GM12892 (cell line): ENCODE measurements around the gene VEGFD.

ENCODE experiments used
- DNase-seq: peaks from one replicate; pipeline ENCODE4 v3.0.0; 2011; ENCODE audit not compliant: insufficient read length
- FAIRE-seq: peaks from 2 replicates; lab custom pipeline; 2011; peaks lifted over from hg19 to GRCh38; lab: Jason Lieb, UNC
- POLR2A ChIP-seq: IDR thresholded peaks from 2 replicates; pipeline ENCODE4 v1.6.1; 2011; ENCODE audit warnings: low read depth, low read length, control low read depth
- POLR2AphosphoS5 ChIP-seq: IDR thresholded peaks from 2 replicates; pipeline ENCODE4 v1.6.1; 2011; ENCODE audit warnings: low read depth, low read length, control low read depth
- TAF1 ChIP-seq: IDR thresholded peaks from 2 replicates; pipeline ENCODE4 v1.6.1; 2011; ENCODE audit warnings: low read depth, mild to moderate bottlenecking, control low read depth, low read length, borderline replicate concordance

Gene VEGFD

DNA sequence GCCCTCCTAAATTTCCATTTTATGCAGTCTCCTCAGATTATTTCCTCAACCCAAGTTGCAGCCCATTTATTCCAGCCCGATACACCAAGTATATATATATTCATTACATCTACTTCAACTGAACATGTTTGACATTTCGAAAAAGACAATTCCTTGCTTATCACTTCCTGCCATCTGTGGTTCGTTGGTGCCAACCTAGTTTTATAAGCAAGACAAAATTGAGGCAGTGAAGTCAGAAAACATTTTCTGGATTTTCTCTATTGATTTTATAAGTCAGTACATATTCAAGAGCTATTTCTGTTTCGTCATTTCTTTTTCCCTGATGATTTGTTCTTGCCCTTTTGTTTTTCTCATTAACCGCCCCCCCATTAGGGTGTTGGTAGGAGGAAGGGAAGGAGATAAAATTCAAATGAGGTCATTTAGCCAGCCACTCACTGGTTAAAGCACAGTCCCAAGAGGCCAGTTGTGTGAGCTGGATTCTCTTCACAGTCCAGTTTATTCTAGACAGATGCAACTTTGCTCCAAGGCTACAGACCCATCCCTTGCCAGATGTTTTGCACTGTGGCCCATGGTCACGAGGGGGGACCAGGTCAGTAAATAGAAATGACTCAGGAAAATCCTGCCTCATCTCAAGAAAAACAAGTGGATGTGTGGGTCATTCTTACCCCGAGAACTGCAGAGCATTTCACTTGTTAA, 20.3 kb upstream of the VEGFD start:
- DNase-seq (no peak), FAIRE-seq (no peak)

DNA sequence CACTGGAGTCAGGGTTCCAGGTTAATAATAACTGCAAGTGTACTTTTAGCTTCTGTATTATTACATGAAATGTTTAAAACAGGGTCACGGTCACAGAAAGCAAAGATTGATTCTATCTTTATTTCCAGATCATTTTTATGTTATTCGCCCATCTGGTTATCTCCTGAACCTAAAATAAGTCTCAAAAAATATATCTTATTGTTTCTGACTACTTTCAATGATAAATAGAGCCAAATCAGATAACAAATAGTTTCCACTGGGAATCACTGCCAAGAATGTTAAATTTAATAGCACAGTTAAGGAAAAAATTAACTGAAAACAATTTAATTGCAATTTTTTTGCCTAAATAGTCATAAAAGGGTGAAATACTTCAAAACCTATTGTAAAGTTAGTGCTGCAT, 17.2 kb upstream of the VEGFD start:
- no peak for DNase-seq
- FAIRE-seq: no peak
- TF ChIP-seq TAF1 (no peak), POLR2AphosphoS5 (no peak), POLR2A (no peak)

More for the DNA sequence above, 20.3 kb upstream of the VEGFD start:
- TF ChIP-seq POLR2AphosphoS5: no peak
- TF ChIP-seq POLR2A: no peak
- no peak for TF ChIP-seq TAF1

DNA sequence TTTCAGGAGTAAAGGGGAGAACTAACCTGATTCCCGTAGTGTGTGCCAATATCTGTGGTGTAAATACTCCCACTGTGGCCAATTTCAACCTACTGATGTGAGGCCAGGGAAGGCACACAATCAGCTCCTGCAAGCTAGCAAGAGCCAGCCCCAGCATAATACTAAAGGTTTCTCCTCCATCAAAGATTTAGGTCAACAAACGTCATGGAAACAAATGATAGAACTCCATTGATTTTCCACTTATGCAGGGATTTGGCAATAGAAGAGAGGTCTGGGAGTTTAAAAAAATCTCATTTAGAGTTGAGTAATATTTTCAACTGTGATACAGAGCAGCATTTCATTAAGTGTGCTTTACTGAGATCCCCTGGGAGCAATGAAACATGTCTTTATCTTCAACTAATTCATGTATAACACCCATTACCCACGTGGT, 15.8 kb upstream of the VEGFD start:
- DNase-seq: no peak
- no peak for TF ChIP-seq TAF1
- no peak for TF ChIP-seq POLR2AphosphoS5
- TF ChIP-seq POLR2A: no peak
- no peak for FAIRE-seq

DNA sequence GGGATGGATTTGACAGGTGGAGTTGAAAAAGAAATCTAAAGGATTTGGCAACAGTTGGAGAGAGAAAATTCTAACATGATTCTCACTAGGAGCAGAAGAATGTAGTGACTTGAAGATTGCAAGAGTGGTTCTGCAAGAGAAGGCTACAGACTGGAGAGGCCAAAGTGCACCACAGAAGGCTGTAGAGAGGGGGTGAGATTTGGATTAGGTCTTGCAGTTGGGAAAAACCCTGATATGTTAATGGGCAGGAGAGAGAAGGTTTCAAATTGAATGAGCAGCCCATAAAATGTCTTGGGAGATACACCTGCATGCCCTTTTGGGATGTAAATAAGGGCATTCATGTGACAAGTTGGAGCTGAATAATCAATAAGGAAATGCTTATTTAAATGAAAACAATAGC, 14.7 kb upstream of the VEGFD start:
- no peak for TF ChIP-seq POLR2A
- no peak for TF ChIP-seq POLR2AphosphoS5
- no peak for TF ChIP-seq TAF1
- DNase-seq (no peak), FAIRE-seq (no peak)

DNA sequence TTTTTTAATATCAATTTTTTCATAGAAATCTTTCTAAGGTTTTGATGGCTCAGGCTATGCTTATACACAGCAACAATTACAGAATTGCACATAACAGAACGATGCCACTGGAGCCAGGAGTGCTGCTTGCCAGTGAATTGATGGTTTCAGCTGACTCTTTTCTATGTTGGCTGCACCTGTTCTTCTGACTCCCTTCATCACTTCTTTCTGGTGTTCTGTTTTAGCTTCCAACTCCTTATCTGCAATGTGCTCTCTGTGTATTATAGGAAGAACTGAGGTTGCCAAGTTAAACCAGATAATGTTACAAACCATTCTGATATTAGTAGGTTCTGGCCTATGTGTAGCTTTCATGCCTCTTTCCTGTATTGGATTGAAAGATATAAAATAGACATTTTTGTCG, 11.6 kb upstream of the VEGFD start:
- FAIRE-seq (no peak), DNase-seq (no peak)
- no peak for TF ChIP-seq TAF1
- TF ChIP-seq POLR2AphosphoS5: no peak
- TF ChIP-seq POLR2A: no peak

DNA sequence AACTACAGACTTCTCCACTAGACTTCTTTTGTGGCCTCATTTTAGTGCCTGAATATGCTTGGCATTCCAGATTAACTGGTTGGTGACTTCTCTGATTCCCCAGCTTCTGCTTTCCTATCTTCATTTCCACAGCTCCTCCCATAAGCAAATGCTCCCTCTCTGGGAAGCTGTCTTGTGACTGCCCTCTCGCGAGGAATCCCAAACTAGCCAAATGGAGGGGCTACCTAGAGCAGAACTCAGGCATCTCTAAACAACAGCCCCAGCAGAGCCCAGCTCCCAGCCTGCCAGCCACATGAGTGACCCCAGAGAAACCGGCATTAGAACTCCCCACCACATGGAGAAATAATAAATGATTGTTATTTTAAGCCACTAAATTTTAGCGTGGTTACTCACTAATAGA, 7.6 kb upstream of the VEGFD start:
- no peak for DNase-seq
- FAIRE-seq: no peak
- no peak for TF ChIP-seq TAF1
- no peak for TF ChIP-seq POLR2A
- no peak for TF ChIP-seq POLR2AphosphoS5

DNA sequence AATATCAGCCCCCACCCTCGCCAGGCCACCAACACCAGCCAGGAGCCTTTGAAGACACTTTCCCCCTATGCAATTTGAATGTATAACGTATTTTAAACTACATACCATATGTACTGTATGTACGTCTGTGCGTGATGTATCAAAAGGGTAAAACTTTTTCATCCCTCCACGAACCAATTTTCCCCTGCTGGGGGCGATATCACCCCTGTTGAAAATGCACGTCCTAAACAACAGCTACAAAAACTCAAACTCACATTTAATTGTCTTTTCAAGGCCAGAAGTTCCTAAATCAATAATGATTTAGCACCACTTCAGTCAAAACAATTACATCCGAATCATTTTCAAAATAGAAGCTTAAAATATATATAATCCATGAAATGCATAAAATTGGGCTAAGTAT, 1.4 kb downstream of the VEGFD start:
- FAIRE-seq: peak; percentile 54

DNA sequence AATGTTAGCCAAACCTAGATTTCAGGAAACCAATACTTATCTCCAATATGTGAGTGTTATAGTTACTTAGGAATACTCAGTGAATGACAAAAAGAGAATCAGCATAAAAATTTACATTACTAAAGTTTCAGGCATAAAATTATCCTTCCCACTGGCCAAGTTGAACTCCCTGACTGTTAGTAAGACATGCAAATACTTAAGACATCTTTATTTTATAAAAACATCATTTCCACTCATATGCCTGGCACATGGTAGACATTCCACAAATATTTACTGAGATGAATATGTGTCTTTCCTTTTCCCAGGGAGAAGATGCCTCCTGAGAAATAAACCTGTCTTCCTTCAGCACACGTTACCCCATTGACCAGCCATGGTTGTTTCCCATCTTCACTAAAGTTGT, 7.3 kb downstream of the VEGFD start:
- no peak for TF ChIP-seq TAF1
- no peak for TF ChIP-seq POLR2AphosphoS5
- no peak for TF ChIP-seq POLR2A
- FAIRE-seq: no peak

More for the DNA sequence above, 1.4 kb downstream of the VEGFD start:
- no peak for TF ChIP-seq TAF1
- TF ChIP-seq POLR2AphosphoS5: no peak
- no peak for TF ChIP-seq POLR2A
- no peak for DNase-seq

DNA sequence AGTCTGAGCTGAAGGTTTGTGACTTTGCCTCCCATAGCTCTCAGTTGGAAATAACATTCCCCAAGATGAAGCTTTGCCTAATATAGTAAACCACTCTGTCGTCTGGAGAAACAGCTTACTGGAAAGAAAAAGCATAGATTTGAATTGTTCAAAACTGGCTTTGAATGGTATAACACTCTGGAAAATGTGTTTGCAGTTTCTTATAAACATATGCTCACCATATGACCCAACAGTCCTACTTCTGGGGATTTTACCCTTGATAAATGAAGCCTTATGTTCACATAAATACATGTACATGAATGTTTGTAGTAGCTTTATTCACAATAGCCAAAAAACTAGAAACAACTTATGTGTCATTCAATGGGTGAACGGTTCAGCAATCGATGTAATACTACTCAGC, 10.2 kb downstream of the VEGFD start:
- TF ChIP-seq TAF1 (no peak), POLR2A (no peak), POLR2AphosphoS5 (no peak)
- DNase-seq (no peak), FAIRE-seq (no peak)

More for the DNA sequence above, 7.3 kb downstream of the VEGFD start:
- DNase-seq: no peak

DNA sequence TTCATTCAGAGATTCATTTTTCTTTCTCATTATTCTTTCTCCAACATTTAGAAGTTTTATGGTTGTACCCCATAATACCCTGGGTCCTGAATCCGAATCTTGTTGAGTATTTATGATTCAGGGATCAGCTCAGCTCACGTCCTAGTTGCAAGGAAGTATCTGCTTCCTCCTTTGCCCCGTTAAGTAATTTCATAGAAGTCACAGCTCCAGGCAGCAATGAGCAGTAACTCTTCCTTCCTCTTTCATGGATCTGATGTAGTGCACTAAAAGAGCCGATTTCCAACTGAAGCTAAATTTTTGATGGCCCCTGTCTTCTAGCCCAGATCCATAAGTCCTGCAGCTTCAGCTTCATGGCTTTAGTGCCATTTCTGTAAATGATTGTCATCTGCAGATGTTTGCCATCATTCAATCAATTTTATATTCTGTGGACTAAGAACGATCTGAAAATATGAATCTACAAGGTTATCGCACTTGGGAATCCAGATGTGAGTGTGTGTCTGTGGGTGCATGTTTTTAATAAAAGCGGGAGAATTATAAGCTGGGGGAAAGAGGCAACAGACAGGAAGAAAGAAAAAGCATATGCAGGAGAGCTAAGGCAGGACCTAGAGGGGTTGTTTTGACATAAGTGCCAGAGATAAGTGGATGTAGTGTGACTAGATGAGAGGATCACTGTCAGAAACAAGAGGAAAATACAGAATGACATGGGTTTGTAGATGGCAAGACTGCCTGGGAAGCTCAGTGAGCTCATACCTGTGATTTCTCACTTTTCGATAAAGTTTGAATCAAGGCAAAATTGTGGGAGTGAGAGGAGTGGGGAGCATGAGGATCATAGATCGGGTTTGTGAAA, 17.5 kb downstream of the VEGFD start:
- FAIRE-seq (no peak), DNase-seq (no peak)
- no peak for TF ChIP-seq POLR2A
- no peak for TF ChIP-seq POLR2AphosphoS5
- TF ChIP-seq TAF1: no peak

DNA sequence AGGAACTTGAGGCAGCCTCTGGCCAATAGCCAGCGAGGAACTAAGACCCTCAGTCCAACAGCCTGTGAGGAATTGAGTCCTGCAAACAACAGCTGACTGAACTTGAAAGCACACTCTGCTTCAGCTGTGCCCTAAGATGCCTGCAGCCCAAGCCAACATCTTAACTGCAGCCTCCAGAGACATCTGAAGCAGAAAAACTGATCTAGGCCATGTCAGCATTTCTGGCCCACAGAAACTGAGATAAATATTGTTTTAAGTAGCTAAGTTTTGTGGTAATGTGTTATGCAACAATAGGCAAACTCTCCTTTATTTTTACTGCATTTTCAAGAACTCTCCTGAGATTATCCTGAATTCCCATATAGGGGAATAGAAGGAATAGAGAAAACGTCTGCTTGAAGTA, 24.5 kb downstream of the VEGFD start:
- FAIRE-seq: peak; percentile 9

DNA sequence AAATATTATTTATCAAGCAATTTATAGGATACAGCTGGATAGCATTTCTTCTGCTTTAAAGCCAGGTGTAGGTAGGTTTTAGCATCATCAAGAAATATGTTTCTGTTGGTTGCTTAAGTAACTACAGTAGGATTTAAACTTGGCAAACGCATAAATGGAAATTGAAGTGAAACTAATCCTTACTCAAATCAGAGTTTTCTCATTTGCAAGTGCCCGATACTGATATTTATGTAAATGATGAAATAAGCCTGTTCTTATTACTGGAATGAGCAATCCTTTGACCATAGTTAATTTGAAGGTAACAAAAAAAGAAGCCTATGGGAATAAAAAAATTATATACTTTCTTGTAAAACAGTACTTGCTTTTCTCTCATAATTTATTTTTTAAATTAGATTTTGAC, 25.7 kb downstream of the VEGFD start:
- FAIRE-seq (no peak), DNase-seq (no peak)
- TF ChIP-seq TAF1 (no peak), POLR2AphosphoS5 (no peak), POLR2A (no peak)

More for the DNA sequence above, 24.5 kb downstream of the VEGFD start:
- no peak for DNase-seq
- no peak for TF ChIP-seq POLR2A
- no peak for TF ChIP-seq TAF1
- no peak for TF ChIP-seq POLR2AphosphoS5

DNA sequence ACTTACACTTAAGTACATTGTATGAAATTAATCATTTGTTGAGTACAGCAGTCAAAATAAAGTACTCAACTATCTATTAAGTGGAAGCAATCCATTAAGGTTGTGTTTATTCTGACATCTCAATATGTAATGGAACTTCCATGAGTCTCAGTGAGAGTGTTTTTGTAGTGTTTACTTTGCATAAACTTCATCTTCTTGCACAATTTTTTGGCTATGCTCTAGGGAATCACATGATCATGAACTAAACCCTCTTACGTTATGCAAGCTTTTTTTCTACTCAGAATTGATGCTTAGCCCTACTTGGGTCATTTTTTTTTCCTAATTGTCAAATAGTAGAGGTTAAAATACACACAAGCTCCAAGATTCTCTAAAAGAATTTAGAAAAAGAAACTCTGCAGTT, 27.8 kb downstream of the VEGFD start:
- no peak for FAIRE-seq
- no peak for TF ChIP-seq TAF1
- no peak for TF ChIP-seq POLR2AphosphoS5
- TF ChIP-seq POLR2A: no peak
- DNase-seq: no peak
